PC-3 (cell line): ENCODE results near the gene CACUL1.

Source experiments
- CTCF ChIP-seq: fragments of 300-600 bp; sonication (generic); conservative IDR thresholded peaks from 2 replicates; pipeline ENCODE4 v1.5.1; 2017; ENCODE audit warnings: antibody characterized with exemption, low read depth, mild to moderate bottlenecking, low read length
- EZH2 ChIP-seq: fragments of 300-600 bp; sonication (generic); IDR thresholded peaks from one replicate; pipeline ENCODE4 v1.6.1; 2017; ENCODE audit warnings: antibody characterized with exemption, mild to moderate bottlenecking, low read length; ENCODE audit not compliant: unreplicated experiment

DNA sequence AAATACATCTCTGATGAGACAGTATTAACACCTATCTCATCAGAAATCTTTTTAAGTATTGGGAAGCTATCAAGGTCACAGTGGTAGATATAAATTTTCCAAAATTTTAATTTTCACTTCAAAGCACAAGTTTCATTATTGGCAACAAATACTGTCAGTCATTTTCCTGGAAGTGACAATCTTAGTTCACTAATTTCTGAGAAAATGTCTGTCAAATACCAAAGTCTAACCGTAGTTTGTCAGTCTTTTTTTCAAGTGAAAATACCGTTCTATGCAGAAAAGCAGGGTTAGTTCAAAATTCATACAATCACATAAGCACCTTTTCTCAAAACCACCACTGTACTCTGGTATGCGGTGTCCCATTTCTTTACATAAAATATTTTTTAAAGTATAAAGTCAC is 40.4 kb downstream of the CACUL1 start:
- TF ChIP-seq CTCF (no peak), EZH2 (no peak)
